ENCODE measurements around the gene CHRNE. TPM values are rescaled to one million over a fixed set of nuclear protein-coding genes. Genes with fewer than 3 reads are reported as not detected.
A peak's percentile ranks its signal among the peaks of the same experiment; 100 is the strongest.

The CHRNE gene
- total RNA-seq, result under 1 TPM; 0.40 to 0.41 TPM

GRCh38 chr17:4903051-4903818, at the start of gene CHRNE:
Gene CHRNE, minus strand, starts transcription at chr17:4903098. Its CDS starts 35 bp downstream, at chr17:4903063.
- Mint-ChIP-seq H3K4me1 (peaks cover 36% of the 10 kb centered on the region), H3K9me3 (ENCODE audit: low read depth) (no peaks in the 10 kb centered on the region), H3K27ac (peak within 1 kb of the TSS; percentile 67), H3K4me3 (peak within 1 kb of the TSS; percentile 10), H3K27me3 (peaks cover 4% of the 10 kb centered on the region), H3K36me3 (no peaks in the 10 kb centered on the region)
- peak; percentile 87 for DNase-seq
- CTCF ChIA-PET, result interaction anchor here (0.6 to 3.2 kb wide), 25 partner anchors 10 to 345 kb away, joined by 3 to 18 read pairs (median 4); partner anchors contain the start of genes ARRB2, CAMTA2, RNF167 and SLC25A11
- ATAC-seq, result peak; percentile 32

- Mint-ChIP-seq H3K4me1 (peaks cover 16% of the 10 kb centered on the region), H3K36me3 (peaks cover 10% of the 10 kb centered on the region), H3K4me3 (peak overlapping the region; percentile 79), H3K9me3 (ENCODE audit: low read depth) (no peaks in the 10 kb centered on the region), H3K27ac (no peak overlapping the region), H3K27me3 (no peaks in the 10 kb centered on the region)
- ATAC-seq, result no peak
- no peak for DNase-seq
- CTCF ChIA-PET, result interaction anchor here (1.1 to 4.5 kb wide), 4 partner anchors 11 to 42 kb away, joined by 4 to 18 read pairs (median 8); partner anchors contain the start of genes RNF167, SLC25A11 and SPAG7
Observed at GRCh38 chr17:4951486-4951885, 48.6 kb upstream of the CHRNE start.

GRCh38 chr17:4950746-4951204, 47.9 kb upstream of the CHRNE start, which contains the start of gene ENO3:
Gene ENO3, plus strand, starts transcription at chr17:4951119. Its CDS starts 711 bp downstream, at chr17:4951830.
- CTCF ChIA-PET, result interaction anchor here (0.7 to 4.5 kb wide), 3 partner anchors 12 to 241 kb away, joined by 4 to 18 read pairs (median 8); partner anchors contain the start of genes ARRB2 and SPAG7
- ATAC-seq, result no peak
- H3K27me3 Mint-ChIP-seq, result no peaks in the 10 kb centered on the region

GRCh38 chr17:4950075-4950745, 47.3 kb upstream of the CHRNE start:
- DNase-seq (peak; percentile 62), ATAC-seq (peak; percentile 6)
- H3K27ac Mint-ChIP-seq, result peak overlapping the region; percentile 89
- CTCF ChIA-PET, result interaction anchor here (0.7 to 4.5 kb wide), 3 partner anchors 13 to 240 kb away, joined by 4 to 18 read pairs (median 8); partner anchors contain the start of genes ARRB2 and SPAG7
- H3K4me3 Mint-ChIP-seq, result peak overlapping the region; percentile 79
- H3K9me3 Mint-ChIP-seq (ENCODE audit: low read depth), result no peaks in the 10 kb centered on the region
- H3K4me1 Mint-ChIP-seq, result peaks cover 26% of the 10 kb centered on the region
- H3K36me3 Mint-ChIP-seq, result peaks cover 22% of the 10 kb centered on the region
- no peaks in the 10 kb centered on the region for H3K27me3 Mint-ChIP-seq

More at GRCh38 chr17:4950746-4951204, 47.9 kb upstream of the CHRNE start, which contains the start of gene ENO3:
- H3K36me3 Mint-ChIP-seq, result peaks cover 16% of the 10 kb centered on the region
- H3K9me3 Mint-ChIP-seq (ENCODE audit: low read depth), result no peaks in the 10 kb centered on the region
- peak within 1 kb of the TSS; percentile 79 for H3K4me3 Mint-ChIP-seq
- peaks cover 20% of the 10 kb centered on the region for H3K4me1 Mint-ChIP-seq
- H3K27ac Mint-ChIP-seq, result peak within 1 kb of the TSS; percentile 89
- no peak for DNase-seq

- Mint-ChIP-seq H3K27ac (peak overlapping the region; percentile 83), H3K4me3 (peak overlapping the region; percentile 98), H3K4me1 (peaks cover 33% of the 10 kb centered on the region), H3K36me3 (peaks cover 29% of the 10 kb centered on the region), H3K27me3 (no peaks in the 10 kb centered on the region), H3K9me3 (ENCODE audit: low read depth) (no peaks in the 10 kb centered on the region)
- ATAC-seq (peak; percentile 27), DNase-seq (no peak)
- CTCF ChIA-PET, result interaction anchor here (1.0 to 4.5 kb wide), 5 partner anchors 10 to 49 kb away, joined by 4 to 34 read pairs (median 8); partner anchors contain the start of genes RNF167, SLC25A11 and SPAG7
Observed at GRCh38 chr17:4949321-4950074, 46.6 kb upstream of the CHRNE start.

- H3K4me1 Mint-ChIP-seq, result peaks cover 39% of the 10 kb centered on the region
- ATAC-seq (peak; percentile 43), DNase-seq (peak; percentile 88)
- H3K36me3 Mint-ChIP-seq, result peaks cover 35% of the 10 kb centered on the region
- CTCF ChIA-PET, result interaction anchor here (1.0 to 4.4 kb wide), 5 partner anchors 9 to 48 kb away, joined by 3 to 34 read pairs (median 4); partner anchors contain the start of genes RNF167, SLC25A11 and SPAG7
- H3K4me3 Mint-ChIP-seq, result peak overlapping the region; percentile 98
- H3K27me3 Mint-ChIP-seq, result no peaks in the 10 kb centered on the region
- H3K27ac Mint-ChIP-seq, result peak overlapping the region; percentile 100
- H3K9me3 Mint-ChIP-seq (ENCODE audit: low read depth), result no peaks in the 10 kb centered on the region
Observed at GRCh38 chr17:4948931-4949320, 46.0 kb upstream of the CHRNE start.

GRCh38 chr17:4948166-4948930, 45.5 kb upstream of the CHRNE start, which contains the start of gene PFN1:
Gene PFN1, minus strand, starts transcription at chr17:4948530. Its CDS starts 136 bp downstream, at chr17:4948394.
- Mint-ChIP-seq H3K27me3 (no peaks in the 10 kb centered on the region), H3K4me3 (peak within 1 kb of the TSS; percentile 98), H3K9me3 (ENCODE audit: low read depth) (no peaks in the 10 kb centered on the region), H3K27ac (peak within 1 kb of the TSS; percentile 100), H3K36me3 (peaks cover 38% of the 10 kb centered on the region), H3K4me1 (peaks cover 42% of the 10 kb centered on the region)
- DNase-seq (peak; percentile 96), ATAC-seq (peak; percentile 32)
- CTCF ChIA-PET, result interaction anchor here (1.0 to 4.4 kb wide), 6 partner anchors 9 to 71 kb away, joined by 3 to 34 read pairs (median 4); partner anchors contain the start of genes RNF167, SLC25A11 and SPAG7

GRCh38 chr17:4947411-4948165, 44.7 kb upstream of the CHRNE start:
- CTCF ChIA-PET, result interaction anchor here (1.3 to 4.4 kb wide), 4 partner anchors 20 to 72 kb away, joined by 3 to 34 read pairs (median 4); partner anchors contain the start of gene SPAG7
- peak overlapping the region; percentile 98 for H3K4me3 Mint-ChIP-seq
- no peaks in the 10 kb centered on the region for H3K27me3 Mint-ChIP-seq
- peaks cover 50% of the 10 kb centered on the region for H3K4me1 Mint-ChIP-seq
- no peaks in the 10 kb centered on the region for H3K9me3 Mint-ChIP-seq (ENCODE audit: low read depth)
- peaks cover 45% of the 10 kb centered on the region for H3K36me3 Mint-ChIP-seq
- DNase-seq (peak; percentile 87), ATAC-seq (peak; percentile 14)
- peak overlapping the region; percentile 100 for H3K27ac Mint-ChIP-seq

- H3K4me1 Mint-ChIP-seq, result peaks cover 55% of the 10 kb centered on the region
Observed at GRCh38 chr17:4947010-4947410, 44.1 kb upstream of the CHRNE start.

GRCh38 chr17:4946312-4946976, 43.5 kb upstream of the CHRNE start:
- H3K4me1 Mint-ChIP-seq, result peaks cover 58% of the 10 kb centered on the region
- H3K27me3 Mint-ChIP-seq, result no peaks in the 10 kb centered on the region
- peak overlapping the region; percentile 98 for H3K4me3 Mint-ChIP-seq
- peaks cover 57% of the 10 kb centered on the region for H3K36me3 Mint-ChIP-seq
- DNase-seq, result no peak
- no peak for ATAC-seq
- peak overlapping the region; percentile 92 for H3K27ac Mint-ChIP-seq
- CTCF ChIA-PET, result interaction anchor here (0.7 to 4.4 kb wide), 5 partner anchors 21 to 802 kb away, joined by 3 to 34 read pairs (median 5); partner anchors contain the start of gene SPAG7
- H3K9me3 Mint-ChIP-seq (ENCODE audit: low read depth), result no peaks in the 10 kb centered on the region

More at GRCh38 chr17:4947010-4947410, 44.1 kb upstream of the CHRNE start:
- CTCF ChIA-PET, result interaction anchor here (1.6 to 4.4 kb wide), 3 partner anchors 20 to 72 kb away, joined by 4 to 34 read pairs (median 9); partner anchors contain the start of gene SPAG7
- Mint-ChIP-seq H3K4me3 (peak overlapping the region; percentile 98), H3K27ac (peak overlapping the region; percentile 92), H3K27me3 (no peaks in the 10 kb centered on the region), H3K9me3 (ENCODE audit: low read depth) (no peaks in the 10 kb centered on the region), H3K36me3 (peaks cover 51% of the 10 kb centered on the region)
- ATAC-seq, result no peak
- DNase-seq, result no peak
